Endothelial cell of umbilical vein (primary cell): Measurements from ENCODE around the gene SLC4A4. TPM values are rescaled to one million over a fixed set of nuclear protein-coding genes. Genes with fewer than 3 reads are reported as not detected.

Source experiments
- BruUV-seq: library from RNA; stranded (reverse); fragments of 400-500 nt; replicated peaks from 2 replicates; lab custom pipeline; 2021; lab: Mats Ljungman, UMichigan
- CTCF ChIA-PET: fragments of 300-600, 350-600 bp; sonication (Branson Sonifier 250); formaldehyde crosslinking; loops from one replicate; lab custom pipeline; 2021; ENCODE audit warnings: antibody characterized with exemption, inconsistent platforms; lab: Charles Lee
- POLR2A ChIA-PET: fragments of 300-600, 350-600 bp; sonication (Branson Sonifier 250); formaldehyde crosslinking; loops from one replicate; lab custom pipeline; 2021; ENCODE audit warnings: antibody characterized with exemption, inconsistent platforms; lab: Charles Lee
- DNase-seq: peaks from one replicate; pipeline ENCODE4 v3.0.0-alpha.2; 2011; ENCODE audit warnings: low read depth, low spot score
- FAIRE-seq: peaks from 2 replicates; lab custom pipeline; 2011; peaks lifted over from hg19 to GRCh38; lab: Jason Lieb, UNC
- H2AFZ ChIP-seq: 2 replicates; pipeline ENCODE4 v1.6.0; 2012; ENCODE audit warnings: low read depth, low read length, control low read depth, inconsistent platforms
- H3K27ac ChIP-seq: 2 replicates; pipeline ENCODE4 v1.5.1; 2011; ENCODE audit warnings: low read depth, mild to moderate bottlenecking, control low read depth, low read length, moderate library complexity; ENCODE audit not compliant: insufficient read depth
- H3K27me3 ChIP-seq, 2 experiments: 2 replicates each; pipeline versions ENCODE4 v1.6.0 to v1.6.1; 2011; ENCODE audit warnings: low read length in 2 of 2, mixed read lengths in 1 of 2; ENCODE audit not compliant: control insufficient read depth in 2 of 2, insufficient read depth in 2 of 2
- H3K36me3 ChIP-seq, 2 experiments: 2 replicates in 1 of 2; 3 replicates in 1 of 2; pipeline ENCODE4 v1.5.1; 2011; ENCODE audit warnings: low read length in 2 of 2, mild to moderate bottlenecking in 1 of 2, moderate library complexity in 1 of 2; ENCODE audit not compliant: control insufficient read depth in 2 of 2, insufficient read depth in 2 of 2; ENCODE audit errors: extremely low read depth in 1 of 2
- H3K4me1 ChIP-seq: 3 replicates; pipeline ENCODE4 v1.5.1; 2011; ENCODE audit warnings: mild to moderate bottlenecking, low read length; ENCODE audit not compliant: control insufficient read depth, insufficient read depth; ENCODE audit errors: extremely low read depth
- H3K4me2 ChIP-seq: 2 replicates; pipeline ENCODE4 v1.6.1; 2011; ENCODE audit warnings: low read length, control low read depth, mixed read lengths; ENCODE audit not compliant: insufficient read depth
- H3K4me3 ChIP-seq, 3 experiments: fragments of 200-600 bp in 1 of 3; sonication (generic), shearing (Covaris generic) in 1 of 3; replicated peaks in 1 of 3; 2 replicates each; pipeline ENCODE4 v1.5.1; 2011 to 2016; ENCODE audit warnings: control low read depth in 3 of 3, low read length in 3 of 3, mild to moderate bottlenecking in 2 of 3, inconsistent platforms in 1 of 3, low read depth in 1 of 3, moderate library complexity in 1 of 3; ENCODE audit not compliant: insufficient read depth in 1 of 3
- H3K79me2 ChIP-seq: 2 replicates; pipeline ENCODE4 v1.6.0; 2012; ENCODE audit warnings: low read length, inconsistent platforms; ENCODE audit not compliant: control insufficient read depth, insufficient read depth
- H3K9ac ChIP-seq: replicated peaks from 2 replicates; pipeline ENCODE3; 2011; ENCODE audit warnings: low read length, control low read depth; ENCODE audit not compliant: insufficient read depth; ENCODE audit errors: extremely low read depth
- H3K9me1 ChIP-seq: replicated peaks from 3 replicates; pipeline ENCODE4 v1.6.0; 2011; ENCODE audit warnings: mild to moderate bottlenecking, low read length; ENCODE audit not compliant: control insufficient read depth, insufficient read depth; ENCODE audit errors: extremely low read depth
- H3K9me3 ChIP-seq: replicated peaks from 2 replicates; pipeline ENCODE4 v1.5.1; 2012; ENCODE audit warnings: low read length, inconsistent platforms; ENCODE audit not compliant: control insufficient read depth, insufficient read depth
- H4K20me1 ChIP-seq: replicated peaks from 2 replicates; pipeline ENCODE3; 2011; ENCODE audit warnings: mild to moderate bottlenecking, low read length; ENCODE audit not compliant: control insufficient read depth, insufficient read depth; ENCODE audit errors: extremely low read depth
- EZH2 ChIP-seq: IDR thresholded peaks from 2 replicates; pipeline ENCODE4 v1.6.1; 2012; ENCODE audit warnings: borderline replicate concordance, low read depth, mild to moderate bottlenecking, moderate library complexity, low read length, inconsistent platforms; ENCODE audit not compliant: severe bottlenecking
- FOS ChIP-seq: IDR thresholded peaks from 2 replicates; pipeline ENCODE4 v1.6.1; 2011; ENCODE audit warnings: mild to moderate bottlenecking, low read length, moderate library complexity, borderline replicate concordance; ENCODE audit not compliant: insufficient read depth
- GATA2 ChIP-seq: IDR thresholded peaks from 2 replicates; pipeline ENCODE4 v1.7.0; 2011; ENCODE audit warnings: low read depth, mild to moderate bottlenecking, moderate library complexity, mixed read lengths, low read length; ENCODE audit not compliant: insufficient read length, insufficient read depth
- JUN ChIP-seq: IDR thresholded peaks from 2 replicates; pipeline ENCODE4 v1.6.1; 2011; ENCODE audit warnings: borderline replicate concordance, low read depth; ENCODE audit not compliant: insufficient read length, insufficient read depth
- MYC ChIP-seq: IDR thresholded peaks from one replicate; pipeline ENCODE4 v1.6.1; 2011; ENCODE audit warnings: mild to moderate bottlenecking, low read depth, low read length
- POLR2A ChIP-seq: IDR thresholded peaks from 2 replicates; pipeline ENCODE4 v1.6.1; 2012; ENCODE audit warnings: low read depth, mild to moderate bottlenecking, control low read depth, low read length
- POLR2AphosphoS5 ChIP-seq: IDR thresholded peaks from 2 replicates; pipeline ENCODE4 v1.6.1; 2012; ENCODE audit warnings: low read depth, mild to moderate bottlenecking, control low read depth, low read length, moderate library complexity; ENCODE audit not compliant: insufficient read depth
- dilution Hi-C: fragments of 300-500 bp; cut with MboI; formaldehyde crosslinking; loops from one replicate; pipeline ENCODE4 v1.15.0; 2019; ENCODE audit warnings: low sequenced_read_pairs; ENCODE audit not compliant: extremely low pct_ligation_motif_present
- intact Hi-C: fragments of 100-400 bp; cut with micrococcal nuclease; formaldehyde crosslinking; loops from one replicate; pipeline ENCODE4 v1.10.0; 2022
- polyA plus RNA-seq, 4 experiments: library from polyadenylated mRNA; depleted of rRNA in 3 of 4; stranded (reverse) in 3 of 4; unstranded in 1 of 4; fragments of >200 nt; gene quantifications; 2 replicates each; pipeline versions ENCODE4 v1.2.1 to v1.2.3, GENCODE V29; 2011 to 2012; ENCODE audit warnings: missing spikeins in 1 of 4
- total RNA-seq: library from RNA; stranded (reverse); gene quantifications from 2 replicates; pipeline ENCODE4 v1.2.3, GENCODE V29; 2021
- TF ChIP-seq, protein P1 (sequence below): IDR thresholded peaks from 2 replicates; pipeline ENCODE4 v1.6.1; 2011; ENCODE audit not compliant: insufficient read depth, insufficient read length
- TF ChIP-seq, protein P2 (sequence below), 2 donors: IDR thresholded peaks; 1 replicate in 1 of 2; 2 replicates in 1 of 2; pipeline ENCODE4 v1.5.1; 2011; ENCODE audit warnings: low read length in 2 of 2, mild to moderate bottlenecking in 2 of 2, moderate library complexity in 2 of 2, control low read depth in 1 of 2, inconsistent platforms in 1 of 2, low read depth in 1 of 2; ENCODE audit not compliant: insufficient read depth in 1 of 2; ENCODE audit errors: extremely low read depth in 1 of 2

The SLC4A4 gene
- total and polyA plus RNA-seq, 2 donors (not counting 3 experiments of a cell fraction or from before 2014, with no cell fraction given) = not detected

DNA sequence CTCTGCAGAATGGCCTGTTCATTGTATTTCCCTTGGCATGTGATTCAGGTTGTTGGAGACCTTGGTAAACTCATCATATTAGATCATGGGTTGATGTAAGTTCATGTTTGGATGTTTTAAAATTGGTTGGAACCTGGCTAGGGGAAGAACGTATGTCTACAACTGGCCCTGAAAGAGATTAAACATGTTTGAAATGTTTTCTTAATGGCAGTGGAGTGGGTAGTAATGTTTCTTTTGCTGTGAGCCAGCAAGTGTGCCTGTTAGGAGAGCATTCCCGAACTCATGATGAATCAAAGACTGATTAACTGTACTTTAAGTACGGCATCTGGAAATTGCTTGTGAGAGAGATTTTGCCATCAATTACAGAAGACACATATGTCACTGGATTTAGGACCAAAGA is 44.5 kb upstream of the SLC4A4 start:
- Histone ChIP-seq H3K27ac (no peak overlapping the region), H3K79me2 (no peaks in the 10 kb centered on the region), H3K27me3 (no peaks in the 10 kb centered on the region), H4K20me1 (no peaks in the 10 kb centered on the region), H3K9me1 (no peaks in the 10 kb centered on the region), H3K4me3 (no peak overlapping the region), H3K4me1 (no peaks in the 10 kb centered on the region), H3K9ac (no peak overlapping the region), H2AFZ (no peak overlapping the region), H3K36me3 (no peaks in the 10 kb centered on the region), H3K9me3 (no peaks in the 10 kb centered on the region), H3K4me2 (no peak overlapping the region)
- TF ChIP-seq GATA2 = no peak
- no peak for TF ChIP-seq POLR2AphosphoS5
- TF ChIP-seq JUN = no peak
- no peak for TF ChIP-seq FOS
- TF ChIP-seq, protein P1, sequence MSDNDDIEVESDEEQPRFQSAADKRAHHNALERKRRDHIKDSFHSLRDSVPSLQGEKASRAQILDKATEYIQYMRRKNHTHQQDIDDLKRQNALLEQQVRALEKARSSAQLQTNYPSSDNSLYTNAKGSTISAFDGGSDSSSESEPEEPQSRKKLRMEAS = no peak
- no peak for TF ChIP-seq MYC
- TF ChIP-seq EZH2 = no peak
- TF ChIP-seq, protein P2, sequence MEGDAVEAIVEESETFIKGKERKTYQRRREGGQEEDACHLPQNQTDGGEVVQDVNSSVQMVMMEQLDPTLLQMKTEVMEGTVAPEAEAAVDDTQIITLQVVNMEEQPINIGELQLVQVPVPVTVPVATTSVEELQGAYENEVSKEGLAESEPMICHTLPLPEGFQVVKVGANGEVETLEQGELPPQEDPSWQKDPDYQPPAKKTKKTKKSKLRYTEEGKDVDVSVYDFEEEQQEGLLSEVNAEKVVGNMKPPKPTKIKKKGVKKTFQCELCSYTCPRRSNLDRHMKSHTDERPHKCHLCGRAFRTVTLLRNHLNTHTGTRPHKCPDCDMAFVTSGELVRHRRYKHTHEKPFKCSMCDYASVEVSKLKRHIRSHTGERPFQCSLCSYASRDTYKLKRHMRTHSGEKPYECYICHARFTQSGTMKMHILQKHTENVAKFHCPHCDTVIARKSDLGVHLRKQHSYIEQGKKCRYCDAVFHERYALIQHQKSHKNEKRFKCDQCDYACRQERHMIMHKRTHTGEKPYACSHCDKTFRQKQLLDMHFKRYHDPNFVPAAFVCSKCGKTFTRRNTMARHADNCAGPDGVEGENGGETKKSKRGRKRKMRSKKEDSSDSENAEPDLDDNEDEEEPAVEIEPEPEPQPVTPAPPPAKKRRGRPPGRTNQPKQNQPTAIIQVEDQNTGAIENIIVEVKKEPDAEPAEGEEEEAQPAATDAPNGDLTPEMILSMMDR (IDR thresholded peaks at IDR 0.05; ENCODE audit: extremely low read depth in 1 of 2, insufficient read depth in 1 of 2, low read depth in 1 of 2, low read length in 2 of 2) = no peak
- TF ChIP-seq POLR2A = no peak
- FAIRE-seq (no peak), DNase-seq (no peak)
- ChIA-PET CTCF (no interaction called here), POLR2A (no interaction called here)
- BruUV-seq = no TSS peak
- dilution Hi-C loops (no loop called here), intact Hi-C loops (no loop called here)
